ENCODE measurements around the gene KLF17. TPM values are rescaled to one million over a fixed set of nuclear protein-coding genes. Genes with fewer than 3 reads are reported as not detected.
"Not testable (repeated sequence)": the region's sequence is repeated elsewhere in the genome, so short reads cannot be mapped to it uniquely, and the experiment has no call there.

Gene KLF17
- total and polyA plus RNA-seq, 2 experiments from 2014 or later: 0.09 to 0.11 TPM

- in situ Hi-C loops (cut with MboI): no loop called here
- H3K36me3 ChIP-seq (ENCODE audit: low read depth): no peaks in the 10 kb centered on the region
- no peak for TF ChIP-seq EZH2phosphoT487 (IDR thresholded peaks at IDR 0.05; ENCODE audit: insufficient read depth, low read depth)
- no peak for TF ChIP-seq EZH2 (IDR thresholded peaks at IDR 0.05; ENCODE audit: insufficient read depth, poor library complexity, severe bottlenecking)
- H3K27me3 ChIP-seq (replicated peaks; ENCODE audit: insufficient read depth): no peaks in the 10 kb centered on the region
- H3K4me1 ChIP-seq (ENCODE audit: insufficient read depth): no peaks in the 10 kb centered on the region
- H3F3A ChIP-seq (ENCODE audit: insufficient read depth): no peaks in the 10 kb centered on the region
- H3K4me2 ChIP-seq (ENCODE audit: unreplicated experiment): no peak overlapping the region
- H3K9ac ChIP-seq: no peak overlapping the region
- no peak overlapping the region for H3K4me3 ChIP-seq
- H4K20me1 ChIP-seq (ENCODE audit: insufficient read depth): no peaks in the 10 kb centered on the region
- H3K9me3 ChIP-seq (ENCODE audit: low read depth): no peaks in the 10 kb centered on the region
- no peak overlapping the region for H3K27ac ChIP-seq
- H2AFZ ChIP-seq: no peak overlapping the region
- WGBS, 2 experiments (ENCODE audit: low coverage in 1 of 2, low lambda C conversion rate in 2 of 2, missing lambda C conversion rate in 2 of 2): 59 to 66% methylated on average over 7 of the region's 7 CpGs
- no peak for DNase-seq
- H3K9me2 ChIP-seq (ENCODE audit: insufficient read depth): no peaks in the 10 kb centered on the region
- no peaks in the 10 kb centered on the region for H3K79me2 ChIP-seq (ENCODE audit: insufficient read depth)
Observed at GRCh38 chr1:44114098-44114497, 4.5 kb upstream of the KLF17 start.

DNA sequence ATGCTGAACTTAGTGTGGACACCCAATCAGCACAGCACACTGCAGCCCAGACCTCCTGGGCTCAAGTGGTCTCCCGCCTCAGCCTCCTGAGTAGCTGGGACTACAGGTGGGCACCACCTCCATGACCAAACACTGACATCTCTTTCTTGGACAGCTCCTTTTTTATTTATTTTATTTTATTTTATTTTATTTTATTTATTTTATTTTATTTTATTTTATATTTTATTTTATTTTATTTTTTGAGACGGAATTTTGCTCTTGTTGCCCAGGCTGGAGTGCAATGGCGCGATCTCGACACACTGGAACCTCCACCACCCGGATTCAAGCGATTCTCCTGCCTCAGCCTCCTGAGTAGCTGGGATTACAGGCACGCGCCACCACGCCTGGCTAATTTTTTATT is 1.3 kb upstream of the KLF17 start:
- in situ Hi-C loops (cut with MboI): not testable (repeated sequence)

DNA sequence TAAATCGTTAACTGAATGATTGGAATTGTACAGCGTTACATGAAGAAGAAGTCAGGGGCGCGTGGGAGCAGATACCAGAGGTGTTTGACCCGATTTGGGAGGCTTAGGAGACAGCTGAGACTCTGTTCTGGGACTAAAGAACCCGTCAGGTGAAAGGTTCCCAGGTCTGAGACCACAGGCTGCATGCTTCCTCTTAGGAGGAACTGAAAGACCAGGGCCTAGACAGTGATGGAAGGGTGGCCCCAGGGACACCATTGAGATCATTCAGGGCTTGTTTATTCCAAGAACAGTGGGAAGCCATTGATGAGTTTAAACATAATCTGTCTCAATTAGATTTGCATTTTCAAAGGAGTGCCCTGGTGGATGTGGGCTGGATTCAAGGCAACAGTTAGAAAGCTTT is 904 bp downstream of the KLF17 start:
- Histone ChIP-seq H3K4me1 (ENCODE audit: insufficient read depth) (no peaks in the 10 kb centered on the region), H3K9me2 (ENCODE audit: insufficient read depth) (no peaks in the 10 kb centered on the region), H3F3A (ENCODE audit: insufficient read depth) (no peaks in the 10 kb centered on the region), H3K36me3 (ENCODE audit: low read depth) (no peaks in the 10 kb centered on the region), H3K4me2 (ENCODE audit: unreplicated experiment) (no peak overlapping the region), H3K27ac (no peak overlapping the region), H2AFZ (no peak overlapping the region), H3K9me3 (ENCODE audit: low read depth) (no peaks in the 10 kb centered on the region), H4K20me1 (ENCODE audit: insufficient read depth) (no peaks in the 10 kb centered on the region), H3K4me3 (no peak overlapping the region), H3K79me2 (ENCODE audit: insufficient read depth) (no peaks in the 10 kb centered on the region), H3K27me3 (replicated peaks; ENCODE audit: insufficient read depth) (no peaks in the 10 kb centered on the region), H3K9ac (no peak overlapping the region)
- WGBS, 2 experiments (ENCODE audit: low coverage in 1 of 2, low lambda C conversion rate in 2 of 2, missing lambda C conversion rate in 2 of 2): 59 to 63% methylated on average over 6 of the region's 6 CpGs
- TF ChIP-seq EZH2 (IDR thresholded peaks at IDR 0.05; ENCODE audit: insufficient read depth, poor library complexity, severe bottlenecking) (no peak), EZH2phosphoT487 (IDR thresholded peaks at IDR 0.05; ENCODE audit: insufficient read depth, low read depth) (no peak)
- DNase-seq: no peak
- in situ Hi-C loops (cut with MboI): no loop called here

More for the DNA sequence above, 1.3 kb upstream of the KLF17 start:
- H3F3A ChIP-seq (ENCODE audit: insufficient read depth); H3K9ac ChIP-seq; H3K27ac ChIP-seq; H3K4me1 ChIP-seq (ENCODE audit: insufficient read depth); H3K4me2 ChIP-seq (ENCODE audit: unreplicated experiment); H3K9me3 ChIP-seq (ENCODE audit: low read depth); H3K4me3 ChIP-seq; H3K27me3 ChIP-seq (replicated peaks; ENCODE audit: insufficient read depth); H3K79me2 ChIP-seq (ENCODE audit: insufficient read depth); H4K20me1 ChIP-seq (ENCODE audit: insufficient read depth); H3K36me3 ChIP-seq (ENCODE audit: low read depth); H2AFZ ChIP-seq; DNase-seq; H3K9me2 ChIP-seq (ENCODE audit: insufficient read depth): not testable (repeated sequence)
- 89 to 93% methylated on average over 10 of the region's 10 CpGs for WGBS, 2 experiments (ENCODE audit: low coverage in 1 of 2, low lambda C conversion rate in 2 of 2, missing lambda C conversion rate in 2 of 2)

DNA sequence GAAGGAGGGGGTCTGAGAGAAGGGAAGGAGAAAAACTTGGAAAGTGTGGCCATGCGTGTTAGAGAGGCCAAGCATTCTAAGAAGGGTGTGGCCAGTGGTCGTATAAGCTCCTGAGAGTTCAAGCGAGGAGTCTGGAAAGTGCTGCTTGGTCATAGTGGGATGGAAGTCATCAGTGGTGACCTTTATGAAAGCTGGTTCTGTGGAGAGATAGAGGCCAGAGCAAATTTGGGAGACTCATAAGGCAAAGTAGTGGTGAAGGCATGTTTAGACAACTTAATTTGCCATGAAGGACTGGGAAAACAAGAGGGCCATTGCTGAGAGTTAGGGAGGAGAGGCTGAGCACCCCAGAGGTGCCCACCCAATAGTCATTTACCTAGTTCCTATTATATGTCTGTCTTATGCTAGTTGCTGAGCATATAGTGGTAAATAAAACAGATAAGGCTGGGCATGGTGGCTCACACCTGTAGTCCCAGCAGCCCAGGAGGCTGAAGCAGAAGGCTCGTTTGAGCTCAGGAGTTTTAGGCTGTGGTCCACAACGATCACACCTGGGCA is 1.9 kb downstream of the KLF17 start:
- no peaks in the 10 kb centered on the region for H3K79me2 ChIP-seq (ENCODE audit: insufficient read depth)
- 42 to 48% methylated on average over 5 of the region's 5 CpGs for WGBS, 2 experiments (ENCODE audit: low coverage in 1 of 2, low lambda C conversion rate in 2 of 2, missing lambda C conversion rate in 2 of 2)
- no peak overlapping the region for H2AFZ ChIP-seq
- no peak for DNase-seq
- no peaks in the 10 kb centered on the region for H3K9me3 ChIP-seq (ENCODE audit: low read depth)
- H3K36me3 ChIP-seq (ENCODE audit: low read depth): no peaks in the 10 kb centered on the region
- no peaks in the 10 kb centered on the region for H3F3A ChIP-seq (ENCODE audit: insufficient read depth)
- no peaks in the 10 kb centered on the region for H3K4me1 ChIP-seq (ENCODE audit: insufficient read depth)
- H3K27me3 ChIP-seq (replicated peaks; ENCODE audit: insufficient read depth): no peaks in the 10 kb centered on the region; the same call in 1 of the 2 replicates
- H3K27ac ChIP-seq: no peak overlapping the region
- H3K9me2 ChIP-seq (ENCODE audit: insufficient read depth): no peaks in the 10 kb centered on the region
- H3K4me3 ChIP-seq: no peak overlapping the region
- no peaks in the 10 kb centered on the region for H4K20me1 ChIP-seq (ENCODE audit: insufficient read depth)
- TF ChIP-seq EZH2phosphoT487 (IDR thresholded peaks at IDR 0.05; ENCODE audit: insufficient read depth, low read depth) (no peak), EZH2 (IDR thresholded peaks at IDR 0.05; ENCODE audit: insufficient read depth, poor library complexity, severe bottlenecking) (no peak)
- in situ Hi-C loops (cut with MboI): no loop called here
- H3K9ac ChIP-seq: no peak overlapping the region
- H3K4me2 ChIP-seq (ENCODE audit: unreplicated experiment): no peak overlapping the region
